Calu3 (cell line): ENCODE measurements around the gene CAPN10. TPM values are rescaled to one million over a fixed set of nuclear protein-coding genes. Genes with fewer than 3 reads are reported as not detected.

Experiments
- BruUV-seq: library from RNA; stranded (reverse); fragments of 400-500 nt; replicated peaks from 2 replicates; lab custom pipeline; 2021; lab: Mats Ljungman, UMichigan
- CTCF ChIA-PET: fragments of 300-600 bp; sonication (Branson Sonifier 250); formaldehyde crosslinking; loops from one replicate; lab custom pipeline; 2022; ENCODE audit warnings: antibody characterized with exemption; lab: Charles Lee
- DNase-seq: peaks from one replicate; pipeline ENCODE4 v3.0.0; 2022
- H3K27ac Mint-ChIP-seq: one replicate; pipeline ENCODE4 v1.8.0; 2022; ENCODE audit warnings: mixed read lengths; ENCODE audit not compliant: unreplicated experiment
- H3K27me3 Mint-ChIP-seq: one replicate; pipeline ENCODE4 v1.8.0; 2022; ENCODE audit warnings: mixed read lengths; ENCODE audit not compliant: unreplicated experiment
- H3K36me3 Mint-ChIP-seq: one replicate; pipeline ENCODE4 v1.8.0; 2022; ENCODE audit warnings: mild to moderate bottlenecking, moderate library complexity, mixed read lengths; ENCODE audit not compliant: insufficient read depth, unreplicated experiment
- H3K4me1 Mint-ChIP-seq: one replicate; pipeline ENCODE4 v1.8.0; 2022; ENCODE audit warnings: mild to moderate bottlenecking, low read depth, mixed read lengths; ENCODE audit not compliant: unreplicated experiment
- H3K4me3 Mint-ChIP-seq: one replicate; pipeline ENCODE4 v1.8.0; 2022; ENCODE audit warnings: mild to moderate bottlenecking, low read depth, moderate library complexity, mixed read lengths; ENCODE audit not compliant: unreplicated experiment
- H3K9me3 Mint-ChIP-seq: one replicate; pipeline ENCODE4 v1.8.0; 2022; ENCODE audit warnings: low read depth, mixed read lengths; ENCODE audit not compliant: unreplicated experiment
- CTCF ChIP-seq: fragments of 200-600 bp; IDR thresholded peaks from one replicate; pipeline ENCODE4 v1.8.0; 2022; ENCODE audit warnings: antibody characterized with exemption; ENCODE audit not compliant: unreplicated experiment
- intact Hi-C: fragments of 100-400 bp; cut with micrococcal nuclease; formaldehyde crosslinking; loops from one replicate; pipeline ENCODE4 v1.10.0; 2022; ENCODE audit not compliant: unreplicated experiment
- total RNA-seq: library from RNA; stranded (reverse); gene quantifications from 2 replicates; pipeline ENCODE4 v1.2.3, GENCODE V29; 2022

CAPN10 gene
- total RNA-seq, 1 experiment from 2014 or later, result 49.3 TPM

- TF ChIP-seq CTCF, result no peak
- no peak overlapping the region for H3K4me3 Mint-ChIP-seq
- no peaks in the 10 kb centered on the region for H3K27me3 Mint-ChIP-seq
- CTCF ChIA-PET, result interaction anchor here (0.9 kb wide), 1 partner anchor 13 kb away, joined by 3 read pairs; the partner anchor contains the start of gene CAPN10
- peaks cover 15% of the 10 kb centered on the region for H3K4me1 Mint-ChIP-seq
- intact Hi-C loops, result no loop called here
- no TSS peak for BruUV-seq
- peaks cover 78% of the 10 kb centered on the region for H3K36me3 Mint-ChIP-seq
- no peaks in the 10 kb centered on the region for H3K9me3 Mint-ChIP-seq
- H3K27ac Mint-ChIP-seq, result no peak overlapping the region
- no peak for DNase-seq
These were observed 12.8 kb upstream of the CAPN10 start for GRCh38 chr2:240573516-240574385.

GRCh38 chr2:240574386-240575100 lies 12.0 kb upstream of the CAPN10 start:
- no peak for DNase-seq
- H3K36me3 Mint-ChIP-seq, result peaks cover 78% of the 10 kb centered on the region
- TF ChIP-seq CTCF, result no peak
- H3K27ac Mint-ChIP-seq, result no peak overlapping the region
- H3K4me3 Mint-ChIP-seq, result no peak overlapping the region
- H3K27me3 Mint-ChIP-seq, result no peaks in the 10 kb centered on the region
- no TSS peak for BruUV-seq
- H3K4me1 Mint-ChIP-seq, result peaks cover 19% of the 10 kb centered on the region
- CTCF ChIA-PET, result no interaction called here
- intact Hi-C loops, result no loop called here
- H3K9me3 Mint-ChIP-seq, result no peaks in the 10 kb centered on the region

GRCh38 chr2:240575101-240575965 lies 11.2 kb upstream of the CAPN10 start:
- CTCF ChIA-PET, result no interaction called here

More at GRCh38 chr2:240575101-240575965, 11.2 kb upstream of the CAPN10 start:
- Mint-ChIP-seq H3K36me3 (peaks cover 79% of the 10 kb centered on the region), H3K4me3 (no peak overlapping the region), H3K9me3 (no peaks in the 10 kb centered on the region), H3K27me3 (no peaks in the 10 kb centered on the region), H3K27ac (peak overlapping the region; percentile 30), H3K4me1 (peaks cover 21% of the 10 kb centered on the region)
- no peak for TF ChIP-seq CTCF
- BruUV-seq, result no TSS peak
- no peak for DNase-seq
- intact Hi-C loops, result no loop called here
